Measurements from ENCODE around the gene MYO9A. TPM values are rescaled to one million over a fixed set of nuclear protein-coding genes. Genes with fewer than 3 reads are reported as not detected.

Gene MYO9A
- total RNA-seq, 2 donors from 2014 or later, result 27.1 to 30.5 TPM

DNA sequence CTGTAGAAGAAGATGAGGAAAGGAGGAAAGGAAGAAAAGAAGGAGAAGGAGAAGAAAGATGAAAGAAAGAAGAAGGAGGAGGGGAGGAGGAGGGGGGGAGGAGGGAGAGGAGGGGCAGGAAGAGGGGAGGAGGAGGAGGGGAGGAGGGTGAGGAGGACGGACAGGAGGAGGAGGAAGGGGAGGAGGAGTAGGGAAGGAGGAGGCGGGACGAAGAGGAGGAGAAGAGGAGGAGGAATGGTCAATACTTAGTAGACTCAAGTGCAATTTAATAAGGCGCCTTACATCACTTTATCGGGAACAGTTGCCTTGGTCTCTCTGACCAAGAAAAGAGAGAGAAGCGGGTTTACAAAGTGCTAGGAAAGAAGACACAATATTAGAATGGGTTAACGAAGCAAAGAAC is 331.3 kb downstream of the MYO9A start:
- Mint-ChIP-seq H3K27ac (no peak overlapping the region), H3K27me3 (peaks cover 37% of the 10 kb centered on the region), H3K4me1 (peaks cover 2% of the 10 kb centered on the region), H3K36me3 (ENCODE audit: low read depth) (no peaks in the 10 kb centered on the region), H3K4me3 (no peak overlapping the region)
- ATAC-seq (no peak), DNase-seq (no peak)
- no peaks in the 10 kb centered on the region for H3K9me3 ChIP-seq (ENCODE audit: control insufficient read depth, low read length, poor library complexity, severe bottlenecking)

DNA sequence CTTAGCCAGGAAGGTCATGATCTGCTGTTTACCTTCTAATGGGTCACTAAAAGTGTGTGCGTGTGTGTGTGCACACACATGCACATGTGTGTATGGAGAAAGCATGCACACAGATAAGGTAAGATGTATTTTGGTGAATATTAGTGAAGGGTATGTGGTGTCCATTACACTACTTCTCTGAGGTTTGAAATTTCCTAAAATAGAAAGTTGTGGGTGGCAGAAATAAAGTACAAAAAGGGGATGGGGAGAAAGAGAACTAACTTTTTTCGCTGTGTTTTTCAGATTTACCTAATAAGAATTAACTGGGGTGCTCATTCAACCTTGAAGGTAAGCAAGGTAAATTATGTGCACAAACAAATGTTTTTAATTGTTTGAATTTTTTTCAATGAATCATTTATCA is 332.0 kb downstream of the MYO9A start:
- DNase-seq (no peak), ATAC-seq (no peak)
- Mint-ChIP-seq H3K4me1 (peaks cover 2% of the 10 kb centered on the region), H3K36me3 (ENCODE audit: low read depth) (no peaks in the 10 kb centered on the region), H3K27ac (no peak overlapping the region), H3K4me3 (no peak overlapping the region), H3K27me3 (peaks cover 37% of the 10 kb centered on the region)
- no peaks in the 10 kb centered on the region for H3K9me3 ChIP-seq (ENCODE audit: control insufficient read depth, low read length, poor library complexity, severe bottlenecking)

- Mint-ChIP-seq H3K27ac (no peak overlapping the region), H3K27me3 (peaks cover 45% of the 10 kb centered on the region), H3K4me3 (no peak overlapping the region), H3K4me1 (peaks cover 7% of the 10 kb centered on the region), H3K36me3 (ENCODE audit: low read depth) (no peaks in the 10 kb centered on the region)
- H3K9me3 ChIP-seq (ENCODE audit: control insufficient read depth, low read length, poor library complexity, severe bottlenecking), result no peaks in the 10 kb centered on the region
- no peak for DNase-seq
- no peak for ATAC-seq
These were observed 333.2 kb downstream of the MYO9A start for GRCh38 chr15:71784719-71785118.

DNA sequence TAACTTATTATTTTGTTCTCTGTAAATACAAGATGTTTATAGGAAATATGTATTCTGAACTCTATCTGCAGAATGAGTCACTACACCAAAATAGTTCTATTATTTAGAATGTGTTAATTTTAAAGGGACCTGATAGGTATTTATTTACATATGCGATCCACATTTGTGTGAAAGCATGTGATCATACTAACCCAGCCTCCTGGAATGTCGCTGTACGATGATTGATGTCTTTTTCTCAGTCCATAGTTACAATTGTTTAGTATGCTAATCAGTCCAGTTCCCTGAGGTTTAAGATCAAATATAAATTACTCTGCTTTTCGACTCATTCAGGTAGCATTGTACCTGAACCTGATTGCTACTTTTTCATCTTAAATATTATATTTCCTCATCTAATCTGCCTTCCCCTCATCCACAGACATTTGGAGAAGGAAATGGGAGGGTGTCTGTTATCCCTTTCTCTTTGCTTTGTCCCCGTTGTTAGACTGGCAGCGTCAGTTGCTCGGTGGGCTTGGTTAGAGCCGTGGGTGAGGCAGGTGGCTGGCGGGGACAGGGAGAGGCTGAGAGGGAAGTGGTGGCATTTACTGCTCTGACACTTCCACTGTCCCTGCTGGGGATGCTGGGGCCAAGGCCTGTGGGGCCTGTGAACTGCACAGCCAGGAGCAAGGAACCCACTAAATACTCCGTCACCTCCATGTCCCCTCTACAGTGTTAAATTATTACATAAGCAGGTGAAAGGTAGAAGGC is 335.4 kb downstream of the MYO9A start:
- Mint-ChIP-seq H3K27ac (no peak overlapping the region), H3K27me3 (peaks cover 45% of the 10 kb centered on the region), H3K4me3 (no peak overlapping the region), H3K4me1 (peaks cover 7% of the 10 kb centered on the region), H3K36me3 (ENCODE audit: low read depth) (no peaks in the 10 kb centered on the region)
- no peaks in the 10 kb centered on the region for H3K9me3 ChIP-seq (ENCODE audit: control insufficient read depth, low read length, poor library complexity, severe bottlenecking)
- ATAC-seq (no peak), DNase-seq (no peak)

- Mint-ChIP-seq H3K27ac (no peak overlapping the region), H3K4me1 (peaks cover 7% of the 10 kb centered on the region), H3K4me3 (no peak overlapping the region), H3K36me3 (ENCODE audit: low read depth) (no peaks in the 10 kb centered on the region), H3K27me3 (peaks cover 41% of the 10 kb centered on the region)
- DNase-seq, result no peak
- ATAC-seq, result no peak
- H3K9me3 ChIP-seq (ENCODE audit: control insufficient read depth, low read length, poor library complexity, severe bottlenecking), result no peaks in the 10 kb centered on the region
These were observed 336.0 kb downstream of the MYO9A start for GRCh38 chr15:71781965-71782265.

DNA sequence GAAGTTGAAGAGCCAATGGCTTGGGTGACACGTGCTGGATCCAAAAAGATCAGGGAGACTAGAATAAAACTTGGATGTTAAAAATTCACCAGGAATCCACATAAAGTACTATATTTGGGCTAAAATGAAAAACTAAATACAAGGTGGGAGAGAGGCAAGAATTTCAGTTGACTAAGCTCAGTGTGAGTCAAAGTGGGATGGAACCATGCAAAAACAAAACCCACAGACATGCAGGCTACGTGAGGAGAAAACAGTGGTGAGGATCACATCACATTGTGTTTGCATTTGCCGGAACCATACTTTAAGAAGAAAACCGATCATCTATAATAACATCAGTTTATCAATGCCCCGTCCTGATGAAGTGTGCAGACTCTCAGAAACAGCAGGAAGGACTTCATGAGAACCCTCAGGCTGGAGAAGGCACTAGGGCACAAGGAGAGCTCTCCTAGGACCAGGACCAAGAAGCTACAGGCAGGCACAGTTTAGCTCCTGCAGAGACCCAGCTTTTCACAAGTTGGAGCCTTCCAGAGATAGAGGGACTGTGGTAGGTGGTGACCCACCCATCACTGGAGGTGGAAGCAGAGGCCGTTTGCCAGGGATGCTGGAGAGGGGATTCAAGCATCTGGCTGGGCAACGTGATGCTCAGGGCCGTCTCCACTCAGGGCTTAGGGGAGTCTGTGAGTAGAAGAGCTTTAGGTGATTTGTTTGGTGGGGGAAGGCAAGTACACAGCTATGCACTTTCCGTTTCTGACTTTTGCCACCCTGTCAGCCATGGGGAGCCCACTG is 336.6 kb downstream of the MYO9A start:
- Mint-ChIP-seq H3K27ac (no peak overlapping the region), H3K27me3 (peaks cover 41% of the 10 kb centered on the region), H3K4me1 (peaks cover 7% of the 10 kb centered on the region), H3K36me3 (ENCODE audit: low read depth) (no peaks in the 10 kb centered on the region), H3K4me3 (no peak overlapping the region)
- no peak for ATAC-seq
- no peak for DNase-seq
- H3K9me3 ChIP-seq (ENCODE audit: control insufficient read depth, low read length, poor library complexity, severe bottlenecking), result no peaks in the 10 kb centered on the region

- Mint-ChIP-seq H3K27ac (no peak overlapping the region), H3K27me3 (peaks cover 33% of the 10 kb centered on the region), H3K4me3 (no peak overlapping the region), H3K4me1 (peaks cover 5% of the 10 kb centered on the region), H3K36me3 (ENCODE audit: low read depth) (no peaks in the 10 kb centered on the region)
- peak; percentile 68 for ATAC-seq
- H3K9me3 ChIP-seq (ENCODE audit: control insufficient read depth, low read length, poor library complexity, severe bottlenecking), result no peaks in the 10 kb centered on the region
- DNase-seq, result no peak
These were observed 337.6 kb downstream of the MYO9A start for GRCh38 chr15:71780115-71780976.

- Mint-ChIP-seq H3K36me3 (ENCODE audit: low read depth) (no peaks in the 10 kb centered on the region), H3K27ac (no peak overlapping the region), H3K4me1 (peaks cover 5% of the 10 kb centered on the region), H3K27me3 (peaks cover 24% of the 10 kb centered on the region), H3K4me3 (no peak overlapping the region)
- ATAC-seq (no peak), DNase-seq (no peak)
- no peaks in the 10 kb centered on the region for H3K9me3 ChIP-seq (ENCODE audit: control insufficient read depth, low read length, poor library complexity, severe bottlenecking)
These were observed 338.7 kb downstream of the MYO9A start for GRCh38 chr15:71779073-71779797.

DNA sequence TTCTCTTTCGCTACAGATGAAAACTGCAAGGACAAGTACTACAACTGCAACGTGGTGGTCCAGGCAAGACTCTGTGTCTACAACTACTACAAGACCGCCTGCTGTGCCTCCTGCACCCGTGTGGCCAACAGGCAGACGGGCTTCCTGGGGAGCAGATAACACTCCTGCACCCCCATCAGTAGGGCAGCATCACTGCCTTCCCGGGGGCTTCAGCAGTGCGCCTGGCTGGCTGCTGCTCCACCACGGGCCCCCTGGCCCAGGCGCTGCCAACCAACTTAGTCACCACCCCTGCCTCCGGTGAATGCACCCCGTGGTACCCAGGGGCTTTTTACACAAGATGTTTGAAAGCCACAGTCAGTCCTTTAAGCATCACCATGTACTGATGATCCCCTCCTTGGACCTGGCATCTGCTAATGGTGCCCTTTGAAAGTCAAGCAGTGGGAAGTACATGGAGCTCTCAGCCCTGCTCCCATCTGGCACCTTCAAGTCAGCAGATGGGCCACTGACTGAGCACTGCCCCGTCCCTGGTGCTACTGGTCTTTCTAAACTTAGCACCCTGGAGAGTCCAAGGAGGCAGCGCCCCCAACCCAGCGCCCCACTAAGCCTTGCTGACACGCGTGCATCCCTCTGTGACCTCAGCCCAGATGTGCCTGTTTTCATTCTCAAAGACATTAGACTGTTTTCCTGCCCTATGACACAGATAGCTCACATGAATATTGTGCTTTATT is 340.6 kb downstream of the MYO9A start:
- Mint-ChIP-seq H3K27ac (no peak overlapping the region), H3K27me3 (peaks cover 18% of the 10 kb centered on the region), H3K4me1 (peaks cover 5% of the 10 kb centered on the region), H3K4me3 (no peak overlapping the region), H3K36me3 (ENCODE audit: low read depth) (no peaks in the 10 kb centered on the region)
- DNase-seq (no peak), ATAC-seq (no peak)
- H3K9me3 ChIP-seq (ENCODE audit: control insufficient read depth, low read length, poor library complexity, severe bottlenecking), result no peaks in the 10 kb centered on the region

DNA sequence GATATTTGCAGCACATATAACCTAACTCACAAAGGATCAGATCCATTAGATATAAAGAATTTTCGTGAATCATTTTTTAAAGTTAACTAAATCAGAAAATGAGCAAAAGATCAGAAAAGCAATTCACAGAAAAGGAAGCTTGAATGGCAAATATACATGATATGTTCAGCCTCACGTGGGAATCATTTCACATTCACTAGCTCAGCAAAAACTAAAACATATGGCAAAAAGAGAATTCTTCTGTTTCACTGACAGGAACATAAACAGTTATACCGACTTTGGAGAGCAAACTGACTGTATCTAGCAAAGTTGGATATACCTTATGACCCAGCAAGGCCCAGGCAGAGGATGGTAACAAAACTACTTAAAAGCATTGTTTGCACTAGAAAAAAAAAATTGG is 341.6 kb downstream of the MYO9A start:
- H3K9me3 ChIP-seq (ENCODE audit: control insufficient read depth, low read length, poor library complexity, severe bottlenecking), result no peaks in the 10 kb centered on the region
- DNase-seq, result no peak
- Mint-ChIP-seq H3K27me3 (peaks cover 18% of the 10 kb centered on the region), H3K4me3 (no peak overlapping the region), H3K27ac (no peak overlapping the region), H3K36me3 (ENCODE audit: low read depth) (no peaks in the 10 kb centered on the region), H3K4me1 (peaks cover 5% of the 10 kb centered on the region)
- ATAC-seq, result no peak

DNA sequence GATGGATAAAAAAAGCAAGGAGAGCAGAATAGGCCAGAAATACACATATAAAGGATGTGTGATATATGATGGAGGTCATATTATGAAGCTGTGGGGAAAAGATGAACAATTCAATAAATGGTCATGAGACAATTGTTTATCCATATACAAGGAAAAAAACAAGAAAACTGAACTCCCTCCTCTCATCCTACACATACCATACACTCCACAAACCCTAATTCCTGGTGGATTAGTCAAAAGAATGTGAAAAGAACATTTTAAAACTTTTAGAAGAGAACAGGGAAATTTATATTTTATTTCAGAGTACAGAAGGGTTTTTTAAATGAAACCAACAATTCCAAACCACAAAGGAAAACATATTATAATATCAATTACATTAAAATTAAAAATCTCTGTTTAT is 342.1 kb downstream of the MYO9A start:
- H3K36me3 Mint-ChIP-seq (ENCODE audit: low read depth), result no peaks in the 10 kb centered on the region
- ATAC-seq, result no peak
- H3K4me3 Mint-ChIP-seq, result no peak overlapping the region
- H3K27ac Mint-ChIP-seq, result no peak overlapping the region
- no peak for DNase-seq
- H3K9me3 ChIP-seq (ENCODE audit: control insufficient read depth, low read length, poor library complexity, severe bottlenecking), result no peaks in the 10 kb centered on the region
- H3K27me3 Mint-ChIP-seq, result peaks cover 18% of the 10 kb centered on the region
- peaks cover 5% of the 10 kb centered on the region for H3K4me1 Mint-ChIP-seq

- H3K9me3 ChIP-seq (ENCODE audit: control insufficient read depth, low read length, poor library complexity, severe bottlenecking), result no peaks in the 10 kb centered on the region
- no peaks in the 10 kb centered on the region for H3K4me1 Mint-ChIP-seq
- H3K4me3 Mint-ChIP-seq, result no peak overlapping the region
- H3K27ac Mint-ChIP-seq, result no peak overlapping the region
- ATAC-seq, result no peak
- no peaks in the 10 kb centered on the region for H3K36me3 Mint-ChIP-seq (ENCODE audit: low read depth)
- peaks cover 12% of the 10 kb centered on the region for H3K27me3 Mint-ChIP-seq
- DNase-seq, result no peak
These were observed 344.6 kb downstream of the MYO9A start for GRCh38 chr15:71773206-71773859.

All from T-helper 17 cell (primary cell).